ENCODE results near the gene EXOSC10.
"Not testable (repeated sequence)": the region's sequence is repeated elsewhere in the genome, so short reads cannot be mapped to it uniquely, and the experiment has no call there.

The EXOSC10 gene

DNA sequence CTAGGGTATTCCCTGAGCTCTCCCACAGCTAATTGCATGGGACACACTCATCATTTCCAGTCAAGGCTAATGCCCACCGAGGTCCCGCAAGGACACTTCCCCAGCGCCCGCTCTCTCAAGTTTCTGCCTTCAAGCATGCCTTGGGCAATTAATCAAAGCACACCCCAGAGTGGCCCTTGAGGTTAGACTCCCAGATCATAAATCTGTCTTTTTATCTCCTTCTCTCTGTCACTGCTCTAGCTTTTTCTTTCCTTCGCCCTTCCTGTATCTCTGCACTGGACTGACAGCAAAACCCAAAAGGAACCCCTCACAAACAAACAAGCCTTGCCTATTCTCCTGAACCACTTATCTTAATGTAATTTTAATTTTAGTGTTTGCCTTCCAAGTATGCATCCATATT, 7.9 kb upstream of the EXOSC10 start:
- DNase-seq: no peak

DNA sequence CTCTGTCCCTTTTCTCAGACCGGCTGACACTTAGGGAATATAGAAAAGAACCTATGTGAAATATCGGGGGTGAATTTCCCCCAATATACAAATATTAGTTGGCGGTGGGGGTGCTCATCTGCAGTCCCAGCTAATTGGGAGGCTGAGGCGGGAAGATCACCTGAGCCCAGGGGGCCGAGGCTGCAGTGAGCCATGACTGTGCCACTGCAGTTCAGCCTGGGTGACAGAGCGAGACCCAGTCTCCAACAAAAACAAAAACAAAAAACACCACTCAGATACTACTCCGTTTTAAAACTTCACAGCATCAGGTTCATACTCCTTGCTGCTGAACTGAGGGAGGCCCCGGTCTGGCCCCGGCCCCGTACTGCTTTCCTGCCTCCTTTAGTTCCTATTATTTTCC, 5.9 kb upstream of the EXOSC10 start:
- no peak for DNase-seq

DNA sequence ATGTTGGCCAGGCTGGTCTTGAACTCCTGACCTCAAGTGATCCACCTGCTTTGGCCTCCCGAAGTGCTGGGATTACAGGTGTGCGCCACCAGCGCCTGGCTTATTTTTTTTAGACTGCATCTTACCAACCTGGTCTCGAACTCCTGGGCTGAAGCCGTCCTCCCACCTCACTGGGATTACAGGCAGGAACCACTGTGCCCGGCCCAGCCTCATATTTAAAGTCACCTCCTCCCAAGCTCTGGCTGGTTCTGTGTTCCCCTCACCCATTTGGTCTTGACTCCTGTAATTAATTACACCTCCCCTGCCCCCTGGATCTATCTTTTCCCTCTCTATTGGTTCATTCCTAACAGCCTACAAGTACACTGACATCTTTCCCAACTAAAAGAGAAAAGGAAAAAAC, 1.7 kb upstream of the EXOSC10 start:
- no peak for DNase-seq

DNA sequence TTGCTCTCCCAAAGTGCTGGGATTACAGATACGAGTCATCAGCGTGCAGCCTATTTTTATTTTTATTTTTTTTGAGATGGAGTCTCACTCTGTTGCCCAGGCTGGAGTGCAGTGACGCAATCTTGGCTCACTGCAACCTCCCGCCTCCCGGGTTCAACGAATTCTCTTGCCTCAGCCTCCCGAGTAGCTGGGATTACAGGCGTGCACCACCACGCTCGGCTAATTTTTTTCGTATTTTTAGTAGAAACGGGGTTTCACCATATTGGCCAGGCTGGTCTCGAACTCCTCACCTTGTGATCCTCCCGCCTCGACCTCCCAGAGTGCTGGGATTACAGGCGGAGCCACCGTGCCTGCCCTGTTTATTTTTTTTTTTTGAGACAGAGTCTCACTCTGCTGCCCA, 1.1 kb upstream of the EXOSC10 start:
- DNase-seq: not testable (repeated sequence)

DNA sequence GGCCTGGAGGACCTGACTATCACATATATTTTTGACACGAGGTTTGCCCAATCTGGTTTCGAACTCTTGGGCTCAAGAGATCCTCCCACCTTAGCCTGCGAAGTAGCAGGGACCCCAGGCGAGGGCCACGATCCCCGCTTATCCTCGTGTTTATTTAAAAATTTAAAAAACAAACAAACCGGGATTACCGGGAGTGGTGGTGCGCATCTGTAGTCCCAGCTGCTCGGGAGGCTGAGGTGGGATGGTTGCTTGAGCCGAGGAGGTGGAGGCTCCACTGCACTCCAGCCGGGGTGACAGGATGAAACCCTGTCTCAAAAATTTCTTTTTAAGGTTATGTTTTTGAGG, 452 bp upstream of the EXOSC10 start:
- no peak for DNase-seq

DNA sequence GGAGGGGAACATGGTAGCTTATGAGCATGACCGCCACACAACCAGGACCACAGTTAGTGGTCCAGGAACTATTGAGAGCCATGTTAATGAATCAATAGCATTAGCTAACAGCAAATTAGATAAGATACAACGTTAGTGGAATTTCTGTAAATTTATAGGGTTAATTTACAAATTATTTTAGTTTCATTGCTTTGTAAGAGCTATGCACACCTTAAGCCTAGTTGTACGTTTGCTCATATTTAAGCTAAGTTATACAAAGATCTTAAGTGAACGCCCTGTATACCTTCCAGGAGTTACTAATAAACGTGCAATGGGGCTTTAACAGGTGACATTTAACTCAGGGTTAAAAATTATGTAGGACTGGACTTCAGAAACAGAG, 749 bp downstream of the EXOSC10 start:
- DNase-seq: no peak

DNA sequence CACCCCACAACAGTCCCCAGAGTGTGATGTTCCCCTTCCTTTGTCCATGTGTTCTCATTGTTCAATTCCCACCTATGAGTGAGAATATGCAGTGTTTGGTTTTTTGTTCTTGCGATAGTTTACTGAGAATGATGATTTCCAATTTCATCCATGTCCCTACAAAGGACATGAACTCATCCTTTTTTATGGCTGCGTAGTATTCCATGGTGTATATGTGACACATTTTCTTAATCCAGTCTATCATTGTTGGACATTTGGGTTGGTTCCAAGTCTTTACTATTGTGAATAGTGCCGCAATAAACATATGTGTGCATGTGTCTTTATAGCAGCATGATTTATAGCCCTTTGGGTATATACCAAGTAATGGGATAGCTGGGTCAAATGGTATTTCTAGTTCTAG, 15.9 kb downstream of the EXOSC10 start:
- DNase-seq: not testable (repeated sequence)

DNA sequence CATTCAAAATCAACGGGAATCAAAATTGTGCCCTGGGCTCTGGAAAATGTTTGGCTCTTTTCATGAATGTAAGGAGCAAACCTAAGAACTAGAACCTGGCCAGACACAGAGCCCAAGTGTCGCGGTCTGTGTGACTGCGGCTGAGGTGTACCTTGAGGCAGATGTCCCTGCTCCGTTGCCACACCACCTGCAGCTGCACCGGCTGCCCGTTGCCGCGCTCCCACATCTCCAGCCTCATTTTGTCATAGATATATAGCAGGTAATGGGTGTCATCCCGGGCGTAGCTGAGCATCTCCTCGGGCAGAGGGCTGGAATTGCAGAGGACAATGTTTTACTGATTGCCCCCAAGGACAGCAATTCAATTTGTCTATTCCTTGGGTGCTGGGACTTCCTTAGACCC, 18.7 kb downstream of the EXOSC10 start:
- no peak for DNase-seq

DNA sequence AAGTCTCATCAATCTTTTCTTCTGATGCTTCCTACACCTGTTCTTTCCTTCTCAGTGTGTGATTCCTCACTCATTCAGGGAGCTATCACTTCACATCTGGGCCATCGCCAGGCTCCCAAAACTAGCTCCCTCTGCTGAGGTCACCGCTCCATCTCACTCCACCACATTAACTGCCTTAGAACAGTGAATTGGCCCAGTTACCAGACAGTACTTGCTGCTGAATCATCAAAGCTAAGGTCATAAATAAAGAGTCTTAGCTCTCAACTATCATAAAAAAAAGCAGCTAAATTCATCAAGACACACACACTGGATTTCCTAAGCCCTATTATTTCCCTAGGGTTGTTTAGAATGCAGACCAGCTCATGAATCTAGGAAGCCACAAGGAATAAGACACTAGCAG, 21.0 kb downstream of the EXOSC10 start:
- no peak for DNase-seq

DNA sequence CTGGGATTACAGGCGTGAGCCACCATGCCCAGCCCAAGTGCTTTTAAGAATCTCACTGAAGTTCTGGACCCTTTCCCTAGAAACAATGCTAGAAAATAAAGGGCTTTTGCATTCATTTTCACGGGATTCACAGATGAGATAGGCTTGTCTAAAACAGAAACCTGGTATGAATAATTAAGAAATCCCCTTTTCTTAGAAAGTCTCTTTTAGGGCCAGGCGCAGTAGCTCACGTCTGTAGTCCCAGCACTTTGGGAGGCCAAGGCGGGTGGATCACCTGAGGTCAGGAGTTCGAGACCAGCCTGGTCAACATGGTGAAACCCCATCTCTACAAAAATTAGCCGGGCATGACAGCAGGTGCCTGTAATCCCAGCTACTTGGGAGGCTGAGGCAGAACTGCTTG, 26.3 kb downstream of the EXOSC10 start:
- not testable (repeated sequence) for DNase-seq

DNA sequence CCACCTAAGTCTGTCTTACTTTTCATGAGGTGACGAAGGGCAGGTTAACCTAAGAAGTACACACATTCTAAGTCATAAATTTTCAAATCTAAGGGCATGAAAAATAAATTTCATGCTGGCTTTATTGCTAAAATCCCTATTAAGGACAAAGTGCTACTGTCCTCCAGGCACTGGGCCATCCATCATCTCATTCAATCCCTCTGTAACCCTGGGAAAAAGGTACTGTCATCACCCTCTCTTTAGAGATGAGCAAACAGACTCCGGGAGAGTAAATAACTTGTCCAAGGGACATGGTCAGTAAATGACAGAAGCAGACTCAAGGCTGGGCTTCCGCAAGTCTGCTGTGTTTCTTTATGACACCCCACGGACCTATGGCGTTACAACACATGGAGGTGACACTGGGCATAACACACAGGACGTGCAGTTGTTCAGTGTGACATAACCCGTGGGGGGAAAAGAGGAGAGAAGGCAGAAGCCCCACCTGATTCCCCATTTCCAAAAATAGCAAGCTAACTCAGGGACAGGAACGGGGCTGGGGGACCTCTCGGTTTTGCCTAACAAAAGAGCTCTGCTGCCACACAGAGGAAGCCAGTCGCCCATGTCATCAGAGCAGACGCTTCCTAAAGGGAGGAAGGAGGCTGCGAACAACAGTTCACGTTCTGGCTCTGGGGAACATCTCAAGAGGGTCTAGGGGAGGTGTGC, 27.3 kb downstream of the EXOSC10 start:
- no peak for DNase-seq

DNA sequence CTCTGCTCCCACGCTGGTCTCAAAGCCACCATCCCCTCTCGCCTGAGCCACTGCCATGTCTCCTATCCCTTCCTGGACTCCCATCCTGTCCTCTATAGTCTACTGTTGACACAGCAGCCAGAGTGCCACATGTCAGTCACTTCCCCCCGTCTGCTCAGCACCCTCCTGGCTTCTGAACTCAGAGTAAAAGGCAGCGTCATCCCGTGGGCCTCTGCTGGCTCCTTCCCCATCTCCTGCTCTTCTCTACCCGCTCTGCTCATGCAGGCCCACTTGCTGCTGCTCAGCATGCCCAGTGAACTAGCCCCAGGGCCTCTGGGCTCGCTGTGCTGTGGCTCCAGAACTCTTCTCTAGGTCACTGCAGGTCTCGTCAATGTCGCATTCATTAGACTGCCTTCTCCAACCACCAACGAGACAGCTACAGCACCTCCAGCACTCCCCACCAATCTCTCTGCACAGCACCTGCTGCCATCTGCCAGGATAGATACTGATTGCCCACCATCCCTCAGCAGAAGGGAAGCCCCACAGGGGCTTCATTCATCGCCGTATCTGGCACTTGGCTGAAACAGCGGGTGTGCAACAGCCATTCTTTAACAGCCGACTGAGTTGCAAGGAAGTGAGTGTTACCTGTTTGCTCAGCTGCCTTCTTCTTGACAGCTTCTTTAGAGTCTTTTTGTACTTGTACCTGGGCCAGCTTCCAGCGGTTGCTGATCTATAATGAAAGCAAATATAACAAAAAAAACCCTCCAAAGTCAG, 28.0 kb downstream of the EXOSC10 start:
- no peak for DNase-seq

DNA sequence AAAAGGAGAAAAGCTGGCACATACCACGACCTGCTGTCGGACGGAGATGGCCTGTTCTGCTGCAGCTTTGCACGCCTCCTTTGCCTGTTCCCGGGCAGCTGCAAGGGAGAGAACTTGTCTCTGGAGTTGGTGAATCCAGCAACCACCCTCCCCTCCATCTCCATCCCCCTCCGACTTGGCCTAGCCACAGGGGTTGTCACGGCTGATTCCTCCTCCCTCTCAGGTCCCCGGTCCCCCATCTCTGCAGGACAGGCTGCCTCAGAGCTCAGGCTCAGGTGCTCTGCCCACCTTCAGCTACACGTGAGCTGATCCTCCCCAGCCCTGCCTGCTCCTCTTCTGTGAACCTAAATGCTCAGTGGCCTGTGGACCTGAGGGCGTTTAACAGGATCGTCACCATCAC, 28.8 kb downstream of the EXOSC10 start:
- no peak for DNase-seq

DNA sequence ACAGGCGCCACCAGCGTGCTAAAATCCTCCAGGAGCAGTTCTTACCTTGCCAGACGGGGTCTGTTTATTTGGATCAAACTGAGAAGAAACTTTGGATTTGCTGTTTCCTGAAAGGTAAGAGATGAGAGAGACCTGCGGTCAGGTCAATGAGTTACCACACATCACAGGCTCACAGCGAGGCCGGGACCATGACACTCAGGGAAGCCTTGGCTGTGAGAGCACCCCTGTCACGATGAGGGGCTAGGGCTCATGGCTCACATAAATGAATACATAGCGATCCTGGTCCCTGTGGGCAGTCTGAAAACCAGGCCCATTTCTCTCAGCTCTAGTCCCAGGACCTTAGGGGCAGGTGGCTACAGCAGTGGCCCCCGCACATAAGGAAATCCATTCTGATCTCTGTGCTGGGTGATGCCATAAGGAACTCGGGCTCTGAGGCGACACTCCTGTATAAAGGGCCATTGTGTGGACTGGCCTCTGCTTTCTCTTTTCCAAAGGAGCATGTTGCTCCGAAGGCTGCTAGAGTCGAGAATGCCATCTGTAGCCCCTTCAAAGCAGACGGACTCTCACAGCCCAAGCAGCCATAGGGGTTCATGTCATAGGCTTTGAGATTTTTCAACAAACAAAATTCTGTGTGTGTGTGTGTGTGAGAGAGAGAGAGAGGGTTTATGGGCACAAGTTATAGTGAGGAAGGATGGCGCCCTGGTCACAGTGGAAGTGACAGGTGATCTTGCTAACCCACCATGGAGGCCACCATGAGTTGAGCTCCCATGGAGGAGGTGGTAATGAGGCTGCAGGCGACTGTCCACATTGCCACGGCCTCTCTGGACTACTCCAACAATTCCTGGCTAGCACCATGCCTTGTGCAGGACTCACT, 30.8 kb downstream of the EXOSC10 start:
- no peak for DNase-seq

DNA sequence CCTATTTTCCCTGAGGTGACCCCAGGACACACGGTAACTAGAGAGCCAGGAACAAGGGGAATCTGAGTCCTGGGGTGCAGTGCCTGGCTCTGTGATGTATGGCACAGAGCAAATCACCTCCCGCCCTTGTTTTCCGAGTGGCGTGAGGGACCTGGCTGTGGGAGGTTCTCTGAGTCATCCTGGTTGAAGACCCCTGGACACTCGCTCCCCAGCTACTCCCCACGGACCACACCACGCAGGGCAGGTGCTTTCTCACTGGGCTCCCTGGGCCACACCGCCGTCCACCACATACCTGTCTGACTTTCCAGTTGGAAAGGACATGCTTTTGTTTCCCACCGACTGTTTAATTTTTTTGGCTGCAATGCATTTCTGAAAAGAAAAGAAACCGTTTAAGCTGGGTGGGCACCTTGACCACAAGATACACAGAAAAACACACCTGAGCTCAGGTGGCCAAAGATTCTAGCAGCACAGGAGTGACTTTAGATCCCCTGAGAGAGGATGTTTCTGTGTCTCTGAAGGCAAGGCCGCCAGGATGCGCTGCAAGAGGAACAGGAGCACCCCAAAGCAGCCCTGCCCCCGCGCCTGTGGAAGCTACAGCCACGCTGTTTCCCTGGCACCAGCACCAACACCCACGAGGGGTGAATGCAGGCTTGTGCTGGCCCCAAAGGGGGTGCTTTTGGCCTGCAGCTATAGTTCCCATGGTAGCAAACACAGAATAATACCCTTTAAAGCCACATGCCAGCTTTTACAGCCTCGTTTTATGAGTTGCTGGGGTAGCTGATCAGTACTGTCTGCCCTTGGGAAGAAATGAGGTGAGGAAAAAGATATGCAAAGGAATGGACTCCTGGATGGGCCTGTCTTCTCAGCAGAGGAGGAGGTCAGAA, 31.7 kb downstream of the EXOSC10 start:
- DNase-seq: no peak

DNA sequence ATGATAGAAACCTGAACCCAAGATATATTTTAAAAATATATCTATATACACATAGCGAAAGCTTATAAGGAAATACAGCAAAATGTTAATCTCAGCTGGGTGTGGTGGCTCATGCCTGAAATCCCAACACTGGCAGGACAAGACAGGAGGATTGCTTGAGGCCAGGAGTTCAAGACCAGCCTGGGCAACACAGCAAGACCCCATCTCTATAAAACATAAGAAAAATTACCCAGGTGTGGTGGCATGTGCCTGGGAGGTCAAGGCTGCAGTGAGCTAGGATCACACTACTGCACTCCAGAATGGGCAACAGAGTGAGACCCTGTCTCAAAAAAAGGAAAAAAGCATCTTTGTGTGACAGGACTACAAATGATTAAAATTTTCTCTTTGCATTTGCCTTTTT, 33.9 kb downstream of the EXOSC10 start:
- no peak for DNase-seq

DNA sequence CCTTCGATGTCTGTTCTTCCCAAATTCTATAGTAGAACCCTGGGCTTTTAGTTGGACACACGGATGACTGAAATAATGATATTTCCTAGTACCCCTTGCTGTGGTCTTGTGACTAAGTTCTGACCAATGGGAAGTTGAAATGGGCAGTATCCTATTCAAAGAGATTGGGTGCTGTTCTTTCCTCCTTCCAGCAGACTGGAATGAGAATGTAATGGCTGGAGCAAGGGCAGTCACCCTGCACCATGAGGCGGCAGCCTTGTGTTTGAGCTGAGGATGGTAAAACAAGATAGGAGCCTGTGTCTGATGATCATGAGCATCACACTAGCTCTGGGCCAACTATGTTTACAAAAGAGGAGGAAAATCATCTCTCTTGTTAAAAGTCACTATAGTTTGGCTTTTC, 34.7 kb downstream of the EXOSC10 start:
- no peak for DNase-seq

DNA sequence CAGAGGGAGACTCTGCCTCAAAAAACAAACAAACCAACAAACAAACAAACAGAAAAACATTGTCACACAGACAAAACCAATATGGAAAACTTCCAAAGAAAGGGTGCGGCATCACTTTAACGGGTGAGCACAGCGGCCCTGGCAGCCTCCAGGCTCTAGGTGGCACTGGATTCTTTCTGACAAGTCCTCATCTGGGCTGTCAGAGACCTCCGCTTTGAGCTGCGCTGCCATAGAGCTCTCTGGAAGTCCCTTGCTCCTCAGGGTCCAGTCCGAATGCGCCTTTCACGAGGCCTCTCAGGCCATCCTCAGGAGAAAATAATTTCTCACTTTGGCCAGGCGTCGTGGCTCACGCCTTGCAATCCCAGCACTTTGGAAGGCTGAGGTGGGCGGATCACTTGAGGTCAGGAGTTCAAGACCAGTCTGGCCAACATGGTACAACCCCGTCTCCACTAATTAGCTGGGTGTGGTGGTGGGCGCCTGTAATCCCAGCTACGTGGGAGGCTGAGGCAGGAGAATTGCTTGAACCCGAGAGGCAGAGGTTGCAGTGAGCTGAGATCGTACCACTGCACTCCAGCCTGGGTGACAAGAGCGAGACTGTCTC, 35.6 kb downstream of the EXOSC10 start:
- DNase-seq: not testable (repeated sequence)

DNA sequence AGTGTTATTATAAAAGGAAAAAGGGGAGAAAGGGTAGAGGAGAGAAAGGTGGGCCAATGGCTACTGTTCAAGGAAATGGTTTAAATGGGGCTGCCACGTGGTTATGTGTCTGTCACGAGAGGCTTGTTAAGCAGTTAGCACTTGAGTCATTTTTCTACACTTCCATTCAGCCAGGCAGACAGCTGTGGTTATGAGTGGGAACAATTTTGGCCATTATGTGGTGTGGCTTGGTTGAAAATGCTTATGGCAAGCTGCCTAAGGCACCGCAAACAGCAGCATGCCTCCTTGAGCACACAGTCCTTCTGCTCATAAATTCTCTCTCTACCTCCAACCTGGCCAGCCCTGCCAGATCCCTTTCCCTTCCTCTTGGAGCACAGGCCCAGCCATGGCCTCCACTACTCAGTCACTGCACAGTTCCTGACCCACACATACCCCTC, 36.7 kb downstream of the EXOSC10 start:
- DNase-seq: no peak

DNA sequence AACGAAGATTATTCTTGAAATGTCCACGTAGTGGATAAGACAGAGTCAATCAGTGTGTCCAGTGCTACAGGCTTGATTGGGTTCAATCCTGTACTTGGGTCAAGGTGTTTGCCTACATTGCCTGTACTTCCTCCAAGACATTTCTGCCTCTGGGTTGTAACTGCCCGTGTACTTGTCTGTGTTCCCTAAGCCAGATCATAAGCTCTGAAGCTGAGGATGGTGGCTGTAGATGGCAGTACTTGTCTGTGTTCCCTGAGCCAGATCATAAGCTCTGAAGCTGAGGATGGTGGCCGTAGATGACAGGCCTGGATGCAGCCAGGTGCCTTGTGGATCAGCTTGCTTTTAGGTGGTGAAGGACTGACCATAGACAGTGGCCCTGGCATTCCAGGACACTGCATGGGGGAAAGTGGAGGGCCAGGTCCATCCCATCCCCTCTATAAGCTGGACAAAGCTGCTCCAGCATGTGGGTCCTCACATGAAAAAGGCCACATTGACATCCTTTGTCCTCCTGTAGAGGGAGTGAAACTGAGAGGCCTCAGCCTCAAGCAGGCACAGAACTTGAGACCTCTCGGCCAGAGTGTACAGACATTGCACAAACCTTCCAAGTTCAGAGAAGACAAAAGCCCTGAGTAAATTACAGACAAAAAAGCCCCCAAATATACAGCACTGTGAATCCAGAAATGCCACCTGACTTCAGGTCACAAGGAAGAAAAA, 37.9 kb downstream of the EXOSC10 start:
- no peak for DNase-seq

DNA sequence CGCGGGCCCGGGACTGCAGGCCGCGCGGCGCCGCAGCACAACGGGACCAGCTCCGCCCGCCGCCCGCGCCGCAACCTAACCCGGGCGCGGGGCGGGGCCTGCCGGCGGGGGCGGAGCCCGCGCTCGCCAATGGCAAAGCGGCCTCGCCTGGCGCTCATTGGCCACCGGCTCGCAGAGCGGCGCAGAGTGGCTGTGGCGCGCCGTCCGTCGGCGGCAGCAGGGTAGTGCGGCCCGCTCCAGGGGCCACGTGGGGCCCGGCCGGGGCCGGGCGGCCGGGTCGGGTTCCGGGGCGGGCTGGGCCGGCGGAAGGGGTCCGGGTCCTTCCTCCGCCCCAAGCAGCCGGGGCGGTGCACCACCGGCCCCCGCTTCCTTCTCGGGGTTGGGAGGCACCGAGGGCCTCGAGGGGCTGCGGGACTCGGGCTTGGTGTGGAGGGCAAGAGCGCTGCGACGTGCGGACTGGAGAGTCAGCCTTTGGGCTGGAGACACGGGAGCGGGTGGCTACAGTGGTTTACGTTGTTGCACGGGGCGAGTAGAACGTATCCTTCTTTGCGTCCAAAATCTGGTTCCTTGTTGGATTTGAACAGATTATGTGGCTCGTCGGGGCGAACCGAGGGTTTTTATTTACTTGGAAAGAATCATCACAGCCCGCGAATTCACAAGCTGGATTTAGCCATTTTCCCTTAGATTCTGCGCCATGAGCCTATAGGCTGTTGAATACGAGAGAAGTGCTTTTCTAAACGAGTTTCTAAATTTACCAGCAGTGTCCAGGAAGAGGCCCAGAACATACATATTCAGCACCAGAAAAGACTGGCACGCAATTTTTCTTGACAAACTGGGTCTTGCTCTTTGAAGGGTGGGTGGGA, 39.5 kb downstream of the EXOSC10 start, which contains the start of gene SRM:
SRM (minus strand) TSS at position 51 of the 863 bp plus-strand sequence. CDS start 75 bp downstream, outside the sequence.
- peak; percentile 94 for DNase-seq

Data from femur (tissue), 1 donor.